SK-N-MC (cell line): ENCODE results near the gene MAGI1.

ENCODE experiments used
- DNase-seq: peaks from one replicate; pipeline ENCODE4 v3.0.0-alpha.2; 2011; ENCODE audit warnings: low read depth, low spot score
- H3K27ac ChIP-seq: fragments of 200-600 bp; sonication (generic); 2 replicates; pipeline ENCODE4 v1.5.1; 2016; ENCODE audit warnings: mixed run types
- H3K36me3 ChIP-seq: fragments of 200-600 bp; sonication (generic); 2 replicates; pipeline ENCODE4 v1.6.1; 2017; ENCODE audit warnings: antibody characterized with exemption, low read length, mixed read lengths; ENCODE audit not compliant: insufficient read depth
- H3K4me3 ChIP-seq: fragments of 200-600 bp; sonication (generic); 2 replicates; pipeline ENCODE4 v1.5.1; 2016
- H3K9ac ChIP-seq: fragments of 200-600 bp; sonication (generic); 2 replicates; pipeline ENCODE4 v1.8.0; 2017; ENCODE audit warnings: mixed run types, mixed read lengths; ENCODE audit not compliant: insufficient read length
- H3K9me3 ChIP-seq: fragments of 200-600 bp; sonication (generic); 2 replicates; pipeline ENCODE4 v1.6.1; 2017; ENCODE audit warnings: low read depth, mild to moderate bottlenecking, antibody characterized with exemption, low read length, moderate library complexity, mixed read lengths
- EZH2 ChIP-seq: fragments of 200-600 bp; sonication (generic); IDR thresholded peaks from one replicate; pipeline ENCODE4 v1.6.1; 2017; ENCODE audit warnings: antibody characterized with exemption
- FOXP2 ChIP-seq: optimal IDR thresholded peaks from 2 replicates; pipeline ENCODE3; 2011; ENCODE audit warnings: mild to moderate bottlenecking, moderate library complexity; ENCODE audit not compliant: insufficient read depth; ENCODE audit errors: extremely low read length, control extremely low read depth
- POLR2AphosphoS5 ChIP-seq: IDR thresholded peaks from 2 replicates; pipeline ENCODE4 v1.6.1; 2012; ENCODE audit warnings: mild to moderate bottlenecking, low read depth, low read length, borderline replicate concordance

Gene MAGI1

GRCh38 chr3:65742914-65743313 is 295.8 kb downstream of the MAGI1 start:
- no peak for DNase-seq
- no peak overlapping the region for H3K9ac ChIP-seq
- TF ChIP-seq POLR2AphosphoS5 (no peak), EZH2 (no peak), FOXP2 (no peak)
- H3K36me3 ChIP-seq, result no peaks in the 10 kb centered on the region
- no peak overlapping the region for H3K27ac ChIP-seq
- H3K4me3 ChIP-seq, result no peak overlapping the region
- no peaks in the 10 kb centered on the region for H3K9me3 ChIP-seq

GRCh38 chr3:65741540-65741939 is 297.2 kb downstream of the MAGI1 start:
- no peak for TF ChIP-seq FOXP2
- no peak for TF ChIP-seq EZH2
- no peak for TF ChIP-seq POLR2AphosphoS5
- DNase-seq, result no peak

GRCh38 chr3:65739901-65740541 is 298.7 kb downstream of the MAGI1 start:
- Histone ChIP-seq H3K36me3 (no peaks in the 10 kb centered on the region), H3K9ac (no peak overlapping the region), H3K27ac (no peak overlapping the region), H3K9me3 (no peaks in the 10 kb centered on the region), H3K4me3 (no peak overlapping the region)
- TF ChIP-seq EZH2, result no peak
- no peak for TF ChIP-seq POLR2AphosphoS5
- TF ChIP-seq FOXP2, result no peak
- DNase-seq, result no peak

More at GRCh38 chr3:65741540-65741939, 297.2 kb downstream of the MAGI1 start:
- no peaks in the 10 kb centered on the region for H3K36me3 ChIP-seq
- H3K27ac ChIP-seq, result no peak overlapping the region
- H3K9ac ChIP-seq, result no peak overlapping the region
- no peaks in the 10 kb centered on the region for H3K9me3 ChIP-seq
- no peak overlapping the region for H3K4me3 ChIP-seq

- H3K27ac ChIP-seq, result no peak overlapping the region
- no peaks in the 10 kb centered on the region for H3K36me3 ChIP-seq
- DNase-seq, result no peak
- no peak overlapping the region for H3K4me3 ChIP-seq
- no peaks in the 10 kb centered on the region for H3K9me3 ChIP-seq
- TF ChIP-seq FOXP2 (no peak), EZH2 (no peak), POLR2AphosphoS5 (no peak)
- H3K9ac ChIP-seq, result no peak overlapping the region
Observed at GRCh38 chr3:65734792-65735191, 303.9 kb downstream of the MAGI1 start.

- Histone ChIP-seq H3K4me3 (no peak overlapping the region), H3K27ac (no peak overlapping the region), H3K9me3 (no peaks in the 10 kb centered on the region), H3K36me3 (no peaks in the 10 kb centered on the region), H3K9ac (no peak overlapping the region)
- TF ChIP-seq POLR2AphosphoS5 (no peak), FOXP2 (no peak), EZH2 (no peak)
- no peak for DNase-seq
Observed at GRCh38 chr3:65734382-65734781, 304.3 kb downstream of the MAGI1 start.

- Histone ChIP-seq H3K4me3 (no peak overlapping the region), H3K9me3 (no peaks in the 10 kb centered on the region), H3K36me3 (no peaks in the 10 kb centered on the region), H3K27ac (no peak overlapping the region), H3K9ac (no peak overlapping the region)
- no peak for TF ChIP-seq POLR2AphosphoS5
- no peak for TF ChIP-seq FOXP2
- no peak for TF ChIP-seq EZH2
- no peak for DNase-seq
Observed at GRCh38 chr3:65733459-65733858, 305.3 kb downstream of the MAGI1 start.

- no peak overlapping the region for H3K27ac ChIP-seq
- no peak for DNase-seq
Observed at GRCh38 chr3:65732051-65732935, 306.4 kb downstream of the MAGI1 start.

GRCh38 chr3:65730449-65730848 is 308.3 kb downstream of the MAGI1 start:
- TF ChIP-seq EZH2 (no peak), POLR2AphosphoS5 (no peak), FOXP2 (no peak)
- no peak for DNase-seq
- Histone ChIP-seq H3K36me3 (no peaks in the 10 kb centered on the region), H3K9me3 (no peaks in the 10 kb centered on the region), H3K4me3 (no peak overlapping the region), H3K27ac (no peak overlapping the region), H3K9ac (no peak overlapping the region)

More at GRCh38 chr3:65732051-65732935, 306.4 kb downstream of the MAGI1 start:
- no peaks in the 10 kb centered on the region for H3K9me3 ChIP-seq
- H3K36me3 ChIP-seq, result no peaks in the 10 kb centered on the region
- H3K9ac ChIP-seq, result no peak overlapping the region
- no peak overlapping the region for H3K4me3 ChIP-seq
- TF ChIP-seq EZH2 (no peak), FOXP2 (no peak), POLR2AphosphoS5 (no peak)

- H3K4me3 ChIP-seq, result no peak overlapping the region
- no peaks in the 10 kb centered on the region for H3K36me3 ChIP-seq
- no peak overlapping the region for H3K9ac ChIP-seq
- no peak for DNase-seq
- H3K27ac ChIP-seq, result no peak overlapping the region
- H3K9me3 ChIP-seq, result no peaks in the 10 kb centered on the region
- TF ChIP-seq POLR2AphosphoS5 (no peak), EZH2 (no peak), FOXP2 (no peak)
Observed at GRCh38 chr3:65729973-65730372, 308.7 kb downstream of the MAGI1 start.
